ENCODE data around the gene TCP1.
"Not testable (repeated sequence)": the region's sequence is repeated elsewhere in the genome, so short reads cannot be mapped to it uniquely, and the experiment has no call there.

- not testable (repeated sequence) for TF ChIP-seq NFIC (IDR thresholded peaks at IDR 0.05; ENCODE audit: low read length); ZSCAN21 (CRISPR knock-in tag; IDR thresholded peaks at IDR 0.05; ENCODE audit: borderline replicate concordance); ARNTL (CRISPR knock-in tag; IDR thresholded peaks at IDR 0.05)
These were observed 56.0 kb downstream of the TCP1 start for GRCh38 chr6:159733395-159733794.

Measured in HepG2 (cell line).